ENCODE results near the gene IL17RD.

The IL17RD gene

GRCh38 chr3:57158813-57159738, 6.1 kb downstream of the IL17RD start:
- DNase-seq: no peak

- no peak for DNase-seq
These were observed 6.8 kb downstream of the IL17RD start for GRCh38 chr3:57158325-57158724.

GRCh38 chr3:57157545-57157944, 7.6 kb downstream of the IL17RD start:
- DNase-seq: no peak

GRCh38 chr3:57155310-57155643, 9.9 kb downstream of the IL17RD start:
- DNase-seq: no peak

- DNase-seq: no peak
These were observed 10.5 kb downstream of the IL17RD start for GRCh38 chr3:57154470-57155309.

- no peak for DNase-seq
These were observed 12.7 kb downstream of the IL17RD start for GRCh38 chr3:57152151-57153143.

- no peak for DNase-seq
These were observed 13.4 kb downstream of the IL17RD start for GRCh38 chr3:57151749-57152148.

GRCh38 chr3:57151021-57151449, 14.1 kb downstream of the IL17RD start:
- no peak for DNase-seq

GRCh38 chr3:57150113-57150581, 15.0 kb downstream of the IL17RD start:
- no peak for DNase-seq

GRCh38 chr3:57147071-57147470, 18.1 kb downstream of the IL17RD start:
- DNase-seq: no peak

GRCh38 chr3:57145852-57146251, 19.3 kb downstream of the IL17RD start:
- no peak for DNase-seq

- DNase-seq: no peak
These were observed 20.2 kb downstream of the IL17RD start for GRCh38 chr3:57144952-57145351.

- DNase-seq: no peak
These were observed 21.2 kb downstream of the IL17RD start for GRCh38 chr3:57143886-57144459.

GRCh38 chr3:57142411-57142723, 22.8 kb downstream of the IL17RD start:
- no peak for DNase-seq

GRCh38 chr3:57141719-57142410, 23.3 kb downstream of the IL17RD start:
- no peak for DNase-seq

GRCh38 chr3:57140894-57141293, 24.3 kb downstream of the IL17RD start:
- no peak for DNase-seq

- DNase-seq: no peak
These were observed 29.0 kb downstream of the IL17RD start for GRCh38 chr3:57135964-57136719.

- no peak for DNase-seq
These were observed 32.0 kb downstream of the IL17RD start for GRCh38 chr3:57133157-57133556.

- no peak for DNase-seq
These were observed 32.5 kb downstream of the IL17RD start for GRCh38 chr3:57132674-57133073.

GRCh38 chr3:57131210-57131588, 34.0 kb downstream of the IL17RD start:
- no peak for DNase-seq
